NCI-H526 (cell line): ENCODE data around the gene JTB.

Source experiments
- DNase-seq, 2 experiments: peaks; one replicate each; lab custom pipeline; 2025; lab: John Stamatoyannopoulos, UW

The JTB gene

DNA sequence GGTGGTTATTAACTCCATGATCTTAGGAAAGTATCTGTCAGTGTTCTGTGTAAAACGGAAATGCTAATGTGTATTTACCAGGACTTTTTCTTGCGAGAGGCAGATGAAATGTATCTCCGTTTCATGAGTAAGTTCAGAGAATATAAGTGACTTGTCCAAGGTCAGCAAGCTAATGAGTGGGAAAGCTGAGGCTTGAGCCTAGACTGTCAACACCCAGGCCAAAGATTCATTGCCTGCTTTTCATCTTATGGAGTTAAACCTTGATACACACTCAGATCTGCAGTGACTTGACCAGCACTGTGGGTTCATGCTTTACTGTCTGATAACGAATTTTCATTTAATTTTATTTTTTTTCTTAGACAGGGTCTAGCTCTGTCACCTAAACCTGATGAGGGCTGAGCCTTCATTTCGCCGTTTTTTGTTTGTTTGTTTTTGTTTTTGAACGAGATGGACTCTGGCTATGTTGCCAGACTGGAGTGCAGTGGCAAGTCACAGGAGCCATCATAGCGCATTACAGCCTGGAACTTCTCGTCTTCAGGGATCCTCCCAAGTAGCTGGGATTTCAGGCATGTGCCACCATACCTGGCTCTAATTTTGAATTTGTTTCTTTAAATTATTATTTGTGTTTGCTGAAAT lies 918 bp upstream of the JTB start:
- DNase-seq: peak in 1 of 2 experiments; percentile 58

DNA sequence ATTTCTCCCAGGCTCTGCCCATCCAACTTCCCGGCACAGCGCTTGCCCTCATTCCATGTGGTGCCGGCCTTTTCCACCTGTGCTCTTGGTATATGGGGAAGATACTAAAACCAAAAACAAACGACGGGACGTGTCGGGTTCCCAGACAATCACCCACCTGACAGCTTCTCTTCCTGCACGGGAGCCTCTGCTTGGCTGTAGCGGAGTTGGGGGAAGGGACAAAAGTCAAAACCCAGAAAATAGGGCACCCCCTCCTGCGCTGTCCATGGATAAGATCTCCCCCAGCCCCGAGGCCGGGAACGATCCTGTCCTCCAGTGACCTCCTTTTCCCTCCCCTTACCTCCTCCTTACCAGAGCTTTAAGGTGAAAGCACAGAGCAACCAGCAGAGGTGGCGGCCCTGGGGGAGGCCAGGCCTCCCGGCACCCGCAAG lies 640 bp downstream of the JTB start:
- peak; percentile 41 to 59 for DNase-seq

DNA sequence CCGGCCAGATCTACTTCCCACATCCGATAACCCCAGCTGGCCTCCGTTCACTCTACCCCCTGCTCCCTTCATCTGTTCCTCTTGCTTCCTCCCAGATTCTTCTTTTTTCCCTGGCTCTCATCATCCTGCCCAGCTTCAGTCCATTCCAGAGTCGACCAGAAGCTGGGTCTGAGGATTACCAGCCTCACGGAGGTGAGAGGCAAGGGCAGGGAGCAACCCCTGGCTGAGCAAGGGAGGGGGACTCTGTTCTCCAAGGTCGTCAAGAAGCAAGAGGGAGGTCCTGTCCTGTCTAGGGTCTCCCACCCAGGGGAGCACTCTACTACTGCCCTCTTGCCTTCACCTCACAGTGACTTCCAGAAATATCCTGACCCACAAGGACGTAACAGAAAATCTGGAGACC lies 3.9 kb downstream of the JTB start:
- DNase-seq: no peak

DNA sequence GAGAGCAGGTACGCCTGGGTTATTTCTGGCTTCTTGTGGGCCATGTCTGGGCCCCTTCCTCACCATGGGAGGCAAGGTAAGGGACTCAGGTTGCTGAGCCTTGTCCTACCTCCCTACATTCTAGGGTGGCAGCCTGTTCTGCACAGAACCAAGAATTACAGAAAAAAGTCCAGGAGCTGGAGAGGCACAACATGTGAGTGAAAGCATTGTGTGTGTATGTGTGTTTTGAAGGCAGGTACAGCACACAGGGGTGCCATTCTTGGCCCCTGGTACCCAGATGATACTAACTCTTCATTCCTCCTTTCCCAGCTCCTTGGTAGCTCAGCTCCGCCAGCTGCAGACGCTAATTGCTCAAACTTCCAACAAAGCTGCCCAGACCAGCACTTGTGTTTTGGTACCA lies 4.4 kb downstream of the JTB start:
- no peak for DNase-seq

DNA sequence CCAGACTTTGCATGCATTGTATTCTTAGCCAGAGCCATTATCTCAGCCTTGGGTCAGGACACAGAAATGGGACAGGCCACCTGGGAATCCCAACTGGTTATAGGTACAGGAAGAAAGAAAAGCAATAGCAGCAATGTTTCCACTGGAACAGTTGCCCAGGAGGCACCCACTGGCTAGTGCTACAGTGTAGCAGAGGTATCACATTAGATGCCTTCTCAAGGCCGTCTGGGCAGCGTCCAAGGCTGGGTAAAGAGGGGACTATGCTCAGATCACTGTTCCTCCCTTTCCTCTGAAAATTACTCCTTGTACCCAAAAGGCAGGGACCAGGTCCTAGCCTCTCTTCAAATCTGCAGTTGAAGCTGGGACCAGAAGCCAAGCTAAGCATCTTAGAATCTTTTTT lies 7.1 kb downstream of the JTB start:
- DNase-seq: no peak

DNA sequence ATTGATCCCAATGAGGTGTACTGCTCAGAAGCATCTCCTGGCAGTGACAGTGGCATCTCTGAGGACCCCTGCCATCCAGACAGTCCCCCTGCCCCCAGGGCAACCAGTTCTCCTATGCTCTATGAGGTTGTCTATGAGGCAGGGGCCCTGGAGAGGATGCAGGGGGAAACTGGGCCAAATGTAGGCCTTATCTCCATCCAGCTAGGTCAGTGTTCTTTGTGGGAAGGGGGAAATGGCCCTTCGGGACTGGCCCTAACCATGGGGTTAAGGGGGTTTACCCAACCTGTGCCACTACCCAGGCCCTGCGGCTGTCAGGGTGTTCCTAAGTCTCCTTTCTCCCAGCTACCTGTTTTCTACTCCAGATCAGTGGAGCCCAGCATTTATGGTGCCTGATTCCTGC lies 8.5 kb downstream of the JTB start:
- DNase-seq: no peak

DNA sequence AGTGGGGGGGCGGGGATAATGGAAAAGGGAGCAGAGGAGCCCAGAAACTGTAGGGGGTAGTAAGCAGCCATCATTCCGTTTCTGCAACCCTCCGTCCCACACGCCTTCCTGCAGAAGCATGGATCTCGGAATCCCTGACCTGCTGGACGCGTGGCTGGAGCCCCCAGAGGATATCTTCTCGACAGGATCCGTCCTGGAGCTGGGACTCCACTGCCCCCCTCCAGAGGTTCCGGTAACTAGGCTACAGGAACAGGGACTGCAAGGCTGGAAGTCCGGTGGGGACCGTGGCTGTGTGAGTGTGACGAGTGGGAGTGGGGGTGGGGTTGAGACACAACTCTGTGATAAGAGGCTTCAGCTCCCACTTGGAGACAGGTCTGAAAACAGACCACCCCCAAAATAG lies 9.1 kb downstream of the JTB start:
- peak in 1 of 2 experiments; percentile 80 for DNase-seq

DNA sequence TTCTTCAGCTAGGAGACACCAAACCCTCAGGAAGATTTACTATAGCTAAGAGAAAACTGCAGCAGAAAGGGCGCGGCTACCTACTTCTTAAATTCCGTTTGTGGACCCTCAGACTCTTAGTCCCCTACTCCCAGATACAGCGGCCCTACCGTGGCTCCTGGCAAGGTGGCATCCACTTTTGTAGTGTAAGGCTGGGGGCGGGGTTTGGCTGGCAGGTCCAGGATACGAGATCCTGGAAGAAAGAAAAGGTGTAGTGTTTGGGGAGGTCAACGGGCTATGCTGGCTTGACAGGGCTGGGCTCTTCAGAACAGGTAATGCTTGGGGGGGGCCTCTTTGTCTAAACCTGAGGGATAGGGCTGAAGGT lies 9.5 kb downstream of the JTB start:
- DNase-seq: peak; percentile 92 to 95

DNA sequence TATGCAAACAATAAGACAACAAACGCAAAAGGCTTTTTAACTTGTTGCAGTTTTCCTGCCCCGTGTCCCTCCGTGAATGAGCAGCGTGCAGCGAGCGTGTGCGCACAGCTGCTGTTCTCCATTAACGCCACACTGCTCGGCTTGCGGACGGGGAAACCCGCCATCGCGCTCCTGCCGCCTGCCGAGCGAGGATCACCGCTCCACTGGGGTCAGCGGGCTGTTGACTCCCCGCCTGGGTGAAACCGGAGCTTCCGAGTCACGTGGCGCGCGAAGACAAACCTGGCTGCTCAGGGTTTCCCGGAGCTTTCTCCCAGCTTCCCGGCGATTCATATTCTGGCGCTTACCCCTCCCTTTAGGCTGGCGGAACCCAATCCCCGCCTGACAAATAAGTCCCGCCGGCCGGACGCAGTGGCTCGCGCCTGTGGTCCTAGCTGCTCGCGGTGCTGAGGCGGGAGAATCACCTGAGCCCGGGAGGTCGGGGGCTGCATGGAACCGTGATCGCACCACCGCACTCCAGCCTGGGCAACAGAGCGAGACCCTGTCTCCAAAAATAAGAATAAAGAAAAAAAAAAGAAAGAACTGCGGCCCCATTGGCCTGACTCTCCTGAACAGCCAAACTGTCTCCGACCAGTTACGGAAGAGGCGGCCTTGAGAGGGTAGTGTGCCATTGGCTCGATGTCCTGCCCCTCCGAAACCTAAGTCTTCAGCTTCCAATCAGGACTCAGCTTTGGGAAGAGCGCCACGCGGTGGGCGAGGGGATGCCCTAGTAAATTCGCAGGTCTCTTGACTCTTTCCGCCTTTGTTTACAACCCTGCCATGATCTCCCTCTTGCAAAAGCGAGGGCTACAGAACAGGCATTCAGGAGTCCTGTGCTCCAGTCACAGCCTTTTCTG lies 10.1 kb downstream of the JTB start, which contains the start of gene CREB3L4:
Gene CREB3L4 (plus strand): TSS at position 796 of the 893 bp plus-strand sequence. CDS start 624 bp downstream, outside the sequence.
- DNase-seq: peak; percentile 100

DNA sequence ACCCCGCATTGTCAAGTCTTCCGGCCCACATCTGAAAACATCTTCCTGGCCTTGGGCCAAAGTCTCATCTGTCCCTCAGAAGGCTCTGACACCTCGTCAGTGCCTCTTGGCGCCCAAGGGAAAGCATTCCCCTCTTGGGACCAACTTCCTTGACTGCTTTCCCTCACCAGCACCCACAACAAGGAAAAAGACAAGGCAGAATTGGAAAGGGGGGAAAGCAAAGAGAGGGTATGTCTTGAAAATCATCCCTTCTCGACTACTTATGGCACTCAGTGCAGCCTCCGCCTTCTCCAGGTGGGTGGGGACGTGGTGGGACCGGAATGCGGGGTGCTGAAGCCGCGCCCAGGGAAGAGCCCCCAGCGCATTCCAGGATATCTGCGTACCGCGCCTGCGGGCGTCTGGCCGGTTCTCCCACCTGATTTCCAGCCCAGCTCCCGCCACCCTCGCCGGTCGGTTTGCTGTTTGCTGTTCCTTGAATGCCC lies 13.6 kb downstream of the JTB start:
- DNase-seq: peak; percentile 85 to 93

DNA sequence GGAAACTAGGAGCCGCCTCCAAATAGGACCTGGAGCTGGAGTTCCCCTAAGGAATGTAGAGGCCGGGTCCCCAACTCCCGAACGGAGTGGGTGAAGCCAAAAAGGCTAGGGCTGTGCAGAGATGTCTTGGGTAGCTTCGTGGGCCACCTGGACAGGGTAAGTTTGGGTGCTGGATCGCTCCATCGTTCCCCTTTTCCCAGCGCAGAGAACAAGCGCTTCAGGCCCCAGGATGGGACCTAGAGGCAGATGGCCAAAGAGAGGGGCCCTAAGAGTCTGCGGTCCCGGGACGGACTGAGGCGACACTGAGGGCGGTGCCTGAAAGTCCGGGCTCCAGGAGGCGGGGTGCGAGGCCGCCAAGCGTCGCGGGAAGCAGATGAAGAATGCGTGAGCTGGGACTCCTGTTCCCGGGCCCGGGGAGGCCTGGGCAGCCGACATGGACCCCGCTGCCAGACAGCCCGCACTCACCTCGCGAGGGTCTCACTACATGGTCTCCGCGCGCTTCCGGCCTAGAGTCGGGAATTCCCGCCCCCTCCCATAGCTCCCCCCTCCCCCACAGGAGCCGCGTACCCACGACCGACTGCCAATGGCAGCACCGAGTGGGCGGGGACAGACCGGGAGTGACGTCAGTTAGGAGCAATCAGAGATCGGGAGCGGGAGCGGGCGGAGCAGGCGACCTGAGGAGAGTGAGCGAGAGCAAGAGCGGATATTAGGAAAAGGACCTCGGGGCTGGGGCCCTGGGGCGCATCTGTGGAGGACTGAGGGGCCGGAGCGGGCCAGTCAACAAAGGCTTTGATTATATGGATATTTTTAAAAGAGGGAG lies 14.2 kb downstream of the JTB start, which contains the start of gene SLC39A1:
Gene SLC39A1 (minus strand): TSS at position 508 of the 820 bp plus-strand sequence. CDS start 822 bp downstream, outside the sequence.
- DNase-seq: peak; percentile 99 to 100

DNA sequence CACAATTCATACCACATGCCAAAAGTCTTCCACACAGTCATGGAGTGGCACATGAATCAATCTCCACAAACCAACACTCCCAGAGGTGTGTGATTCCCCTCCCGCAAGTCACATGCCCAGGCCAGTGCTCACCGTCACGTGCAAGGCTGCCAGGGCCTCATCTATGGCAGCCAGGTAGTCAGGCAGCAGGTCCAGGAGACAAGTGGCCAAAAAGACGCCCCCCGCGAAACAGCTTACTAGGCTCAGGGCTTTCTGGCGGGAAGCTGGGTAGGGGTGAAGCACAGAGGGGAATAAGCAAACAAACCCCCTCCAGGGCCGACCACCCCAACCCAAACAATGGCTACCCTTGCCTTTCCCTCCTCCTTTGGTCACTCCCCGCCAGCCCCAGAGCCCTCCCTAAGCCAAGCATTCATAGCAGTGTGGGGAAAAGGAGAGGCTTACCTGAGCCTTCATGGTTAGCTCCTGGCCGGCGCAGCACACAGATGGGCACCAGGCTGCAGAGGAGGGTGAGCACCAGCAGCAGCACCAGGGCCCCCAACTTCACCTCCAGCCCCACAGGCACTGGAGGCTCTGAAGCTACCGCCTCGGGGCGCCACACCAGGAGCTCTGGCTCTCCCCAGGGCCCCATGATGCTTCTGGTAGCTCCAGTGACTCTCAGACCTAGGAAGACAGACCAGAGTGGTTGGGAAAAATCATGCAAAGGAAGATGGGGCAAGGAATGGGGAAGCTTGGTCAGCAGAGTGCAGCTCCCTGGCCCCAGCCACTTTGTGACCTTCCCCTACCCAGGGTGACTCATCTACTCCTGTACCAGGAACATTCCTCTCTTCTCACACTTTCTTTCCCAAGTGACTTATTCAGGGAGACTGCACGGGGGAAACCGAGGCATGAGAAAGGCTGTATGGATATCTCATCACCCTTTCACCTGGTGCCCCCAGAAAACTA lies 15.1 kb downstream of the JTB start:
- peak; percentile 22 to 70 for DNase-seq

DNA sequence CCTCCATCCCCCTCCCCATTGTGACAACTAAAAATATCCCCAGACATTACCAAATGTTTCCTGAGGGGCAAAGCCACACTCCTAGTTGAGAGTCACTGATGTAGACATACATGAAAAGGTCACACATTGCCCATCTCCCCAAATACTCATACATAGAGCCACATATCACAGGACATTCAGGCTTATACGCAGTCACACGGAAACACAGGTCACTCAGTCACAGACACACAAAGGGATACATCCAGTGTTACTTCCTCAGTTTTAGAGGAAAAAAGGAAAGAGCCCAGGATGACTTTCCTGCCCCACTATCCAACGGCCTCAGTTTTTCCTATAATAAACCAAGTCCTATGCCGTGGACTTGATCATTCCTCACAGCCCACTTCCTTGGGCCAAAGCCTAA lies 16.1 kb downstream of the JTB start:
- no peak for DNase-seq

DNA sequence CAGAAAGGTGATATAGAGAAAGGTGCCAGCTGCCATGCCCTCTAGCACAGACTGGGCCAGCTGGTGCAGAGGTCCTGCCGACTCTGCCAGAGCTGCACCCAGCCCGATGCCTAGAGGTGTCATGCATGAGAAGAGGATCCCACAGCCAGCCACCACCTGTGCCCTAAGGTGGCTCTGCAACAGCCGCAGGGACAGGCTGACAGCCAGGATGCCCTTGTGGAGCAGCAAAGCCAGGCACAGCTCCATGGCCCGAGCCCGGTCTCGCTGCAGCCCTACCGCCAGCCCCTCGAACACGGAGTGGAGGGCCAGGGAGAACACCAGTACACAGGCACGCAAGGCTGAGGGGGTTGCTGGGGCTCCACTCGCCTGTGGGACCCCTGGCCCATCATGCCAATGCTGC lies 17.3 kb downstream of the JTB start:
- DNase-seq: no peak

DNA sequence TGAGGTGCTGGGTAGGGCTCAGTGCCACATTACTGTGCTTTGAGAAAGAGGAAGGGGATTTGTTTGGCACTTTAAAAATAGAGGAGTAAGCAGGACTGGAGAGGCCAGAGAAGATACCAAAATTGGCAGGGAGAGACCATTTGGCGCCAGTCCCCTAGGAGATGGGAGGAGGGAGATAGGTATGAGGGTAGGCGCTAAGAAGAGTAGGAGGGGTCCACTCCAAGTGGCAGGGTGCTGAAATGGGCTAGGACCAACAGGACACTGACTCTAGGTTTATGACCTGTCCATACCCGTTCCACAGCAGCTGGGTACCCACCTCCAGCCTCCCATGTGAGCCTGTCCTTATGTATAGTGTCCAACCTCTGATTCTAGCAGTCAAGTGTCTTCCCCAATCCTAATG lies 18.0 kb downstream of the JTB start:
- DNase-seq: no peak

DNA sequence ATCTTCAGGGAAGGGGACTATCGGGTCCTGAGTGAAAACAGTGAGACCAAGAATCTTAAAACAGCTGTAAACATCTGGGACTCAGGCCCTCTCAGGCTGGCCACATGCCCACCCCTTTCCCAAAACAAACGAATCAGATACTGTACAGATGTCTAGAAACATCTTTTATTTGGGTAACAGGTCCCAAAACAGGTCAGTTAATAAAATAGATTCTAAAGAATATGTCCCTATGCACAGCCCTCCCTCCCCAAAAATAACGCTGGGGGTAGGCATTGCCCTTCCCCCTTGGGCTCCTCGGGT lies 18.6 kb downstream of the JTB start:
- no peak for DNase-seq

DNA sequence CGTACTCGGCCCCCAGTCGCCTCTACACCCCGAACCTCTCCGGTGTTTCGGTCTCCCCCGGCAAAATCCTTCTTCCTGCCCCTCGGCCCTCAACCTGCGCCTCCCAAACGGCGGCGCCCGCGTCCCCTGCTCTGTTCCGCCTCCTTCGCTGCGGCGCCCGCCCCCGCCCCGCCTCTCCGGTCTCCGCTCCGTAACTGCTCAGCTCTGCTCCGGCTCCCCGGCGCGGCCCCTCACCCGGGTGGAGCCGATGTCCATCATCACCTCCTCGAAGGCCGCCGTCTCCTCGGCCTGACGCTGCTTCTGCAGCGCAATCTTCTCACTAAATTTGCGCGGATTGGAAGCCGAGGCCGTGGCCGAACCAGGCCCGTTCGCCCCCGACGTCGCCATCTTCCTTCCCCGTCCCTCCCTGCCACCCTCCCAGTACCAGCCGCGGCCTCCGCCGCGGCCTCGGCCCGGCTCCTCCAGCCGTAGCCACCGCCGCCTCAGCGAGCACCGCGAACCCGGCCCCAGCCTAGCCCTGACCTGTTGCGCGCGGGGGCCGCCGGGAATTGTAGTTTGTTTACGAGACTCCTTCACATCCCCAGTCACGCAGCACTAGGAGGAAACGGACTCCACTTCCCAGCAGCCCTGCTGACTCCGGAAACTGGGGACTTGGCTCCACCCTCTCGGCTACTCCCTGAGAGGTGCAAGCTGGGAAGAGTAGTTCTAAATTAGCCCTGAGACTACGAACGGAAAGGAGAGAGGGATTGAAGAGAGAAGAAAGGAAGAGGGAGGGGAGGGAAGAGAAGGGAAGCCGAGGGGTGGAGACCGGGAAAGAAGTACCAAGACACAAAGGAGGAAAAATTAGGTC lies 19.1 kb downstream of the JTB start, which contains the start of gene CRTC2:
Gene CRTC2 (minus strand): TSS at position 502 of the 850 bp plus-strand sequence. CDS start 115 bp downstream, at position 387.
- peak; percentile 100 for DNase-seq

DNA sequence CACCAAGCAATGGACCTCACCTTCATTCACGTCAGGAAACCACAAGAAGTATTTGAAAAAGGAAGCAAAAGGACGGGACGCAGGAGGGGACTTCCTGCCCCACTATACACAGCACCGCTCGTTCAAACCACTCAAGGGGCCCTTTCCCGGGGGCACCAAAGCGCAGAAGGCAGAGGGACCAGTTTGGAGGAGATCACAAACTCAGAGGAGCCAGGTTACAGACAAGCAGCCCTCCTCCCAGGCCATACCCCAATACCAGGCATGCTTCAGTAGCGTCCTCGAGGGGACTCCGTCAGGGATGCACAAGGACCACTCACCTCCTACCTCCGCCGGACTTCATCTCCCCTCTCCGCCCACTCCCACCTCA lies 19.7 kb downstream of the JTB start:
- peak in 1 of 2 experiments; percentile 45 for DNase-seq

DNA sequence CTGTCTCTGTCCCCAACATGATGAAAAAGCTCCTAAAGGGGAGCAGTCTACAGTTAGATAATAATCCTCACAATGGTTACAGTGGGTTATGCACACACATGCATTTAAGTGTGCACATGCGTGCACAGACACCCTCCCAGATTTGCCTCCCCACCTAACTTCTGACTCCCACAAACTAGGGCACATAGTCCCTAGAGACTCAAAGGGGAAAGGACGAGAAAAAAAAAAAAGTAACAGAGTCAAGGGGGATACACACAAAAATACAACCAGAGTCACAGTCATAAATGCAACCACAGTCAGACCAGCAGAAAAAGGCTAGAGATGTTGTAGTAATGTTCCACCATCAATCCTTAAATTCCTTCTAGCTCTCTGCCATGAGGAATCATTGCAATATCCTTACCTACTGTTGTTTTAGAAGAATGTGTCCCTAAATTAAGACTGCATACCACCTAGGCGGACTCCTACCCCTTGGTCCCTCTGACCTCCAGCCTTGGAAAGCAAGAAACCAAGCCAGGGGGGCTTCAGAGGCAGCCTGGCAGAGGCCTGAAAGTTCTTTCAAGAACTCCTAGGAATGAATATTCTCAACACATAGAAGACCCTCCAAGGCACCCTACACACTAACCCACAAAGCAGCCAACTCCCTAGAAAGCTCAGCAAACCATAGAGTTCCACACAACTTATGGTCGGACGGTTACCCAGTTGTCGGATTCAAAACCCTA lies 20.3 kb downstream of the JTB start:
- no peak for DNase-seq
